Measurements from ENCODE around the gene VPS37B.
"Not testable (repeated sequence)": the region's sequence is repeated elsewhere in the genome, so short reads cannot be mapped to it uniquely, and the experiment has no call there.

The VPS37B gene

DNA sequence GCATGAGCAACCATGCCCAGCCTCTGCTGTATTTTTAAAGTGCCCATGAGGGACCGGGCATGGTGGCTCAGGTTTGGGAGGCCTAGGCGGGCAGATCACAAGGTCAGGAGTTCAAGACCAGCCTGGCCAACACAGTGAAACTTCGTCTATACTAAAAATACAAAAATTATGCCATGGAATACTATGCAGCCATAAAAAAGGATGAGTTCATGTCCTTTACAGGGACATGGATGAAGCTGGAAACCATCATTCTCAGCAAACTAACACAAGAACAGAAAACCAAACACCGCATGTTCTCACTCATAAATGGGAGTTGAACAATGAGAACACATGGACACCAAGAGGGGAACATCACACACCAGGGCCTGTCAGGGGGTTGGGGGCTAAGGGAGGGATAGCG lies 9.3 kb upstream of the VPS37B start:
- not testable (repeated sequence) for ATAC-seq, DNase-seq

DNA sequence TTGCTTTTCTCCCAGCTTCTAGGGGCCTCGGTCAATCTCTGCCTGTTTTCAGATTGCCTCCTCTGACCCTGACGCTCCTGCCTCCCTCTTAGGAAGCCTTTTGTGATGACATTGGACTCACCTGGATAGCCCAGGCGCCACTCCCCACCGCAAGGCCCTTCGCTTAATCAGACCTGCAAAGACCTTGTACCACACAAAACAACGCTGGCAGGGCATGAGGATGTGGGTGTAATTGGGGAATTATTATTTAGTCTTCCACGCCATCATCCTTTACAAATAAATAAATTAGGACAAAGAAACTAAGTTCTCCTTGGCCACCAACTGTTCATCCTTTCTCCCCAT lies 7.7 kb upstream of the VPS37B start:
- ATAC-seq (no peak), DNase-seq (no peak)

GRCh38 chr12:122902854-122903692 lies 7.1 kb upstream of the VPS37B start:
- no peak for ATAC-seq
- DNase-seq: no peak

- DNase-seq: no peak
- ATAC-seq: no peak
Measured at GRCh38 chr12:122899887-122900286, 4.0 kb upstream of the VPS37B start.

DNA sequence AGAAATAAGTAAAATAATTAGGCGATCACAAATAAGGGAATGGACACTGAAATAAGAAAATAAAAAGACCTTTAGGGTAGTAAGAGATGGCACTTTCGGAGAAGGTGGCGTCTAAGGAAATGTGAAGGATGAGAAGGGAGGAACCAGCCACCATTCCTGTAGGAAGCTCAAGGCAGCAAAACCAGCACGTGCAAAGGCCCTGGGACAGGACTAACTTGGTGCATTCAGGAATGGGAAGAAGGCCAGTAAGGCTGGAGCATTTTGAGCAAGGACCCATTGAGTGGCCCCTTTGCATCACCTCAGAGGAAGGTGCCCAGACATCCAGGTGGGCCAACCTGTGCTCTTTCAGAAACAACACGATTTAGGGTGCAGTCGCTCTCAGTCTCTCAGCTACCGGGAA lies 738 bp upstream of the VPS37B start:
- ATAC-seq (no peak), DNase-seq (no peak)

GRCh38 chr12:122895320-122895703 lies 612 bp downstream of the VPS37B start:
- no peak for DNase-seq
- no peak for ATAC-seq

DNA sequence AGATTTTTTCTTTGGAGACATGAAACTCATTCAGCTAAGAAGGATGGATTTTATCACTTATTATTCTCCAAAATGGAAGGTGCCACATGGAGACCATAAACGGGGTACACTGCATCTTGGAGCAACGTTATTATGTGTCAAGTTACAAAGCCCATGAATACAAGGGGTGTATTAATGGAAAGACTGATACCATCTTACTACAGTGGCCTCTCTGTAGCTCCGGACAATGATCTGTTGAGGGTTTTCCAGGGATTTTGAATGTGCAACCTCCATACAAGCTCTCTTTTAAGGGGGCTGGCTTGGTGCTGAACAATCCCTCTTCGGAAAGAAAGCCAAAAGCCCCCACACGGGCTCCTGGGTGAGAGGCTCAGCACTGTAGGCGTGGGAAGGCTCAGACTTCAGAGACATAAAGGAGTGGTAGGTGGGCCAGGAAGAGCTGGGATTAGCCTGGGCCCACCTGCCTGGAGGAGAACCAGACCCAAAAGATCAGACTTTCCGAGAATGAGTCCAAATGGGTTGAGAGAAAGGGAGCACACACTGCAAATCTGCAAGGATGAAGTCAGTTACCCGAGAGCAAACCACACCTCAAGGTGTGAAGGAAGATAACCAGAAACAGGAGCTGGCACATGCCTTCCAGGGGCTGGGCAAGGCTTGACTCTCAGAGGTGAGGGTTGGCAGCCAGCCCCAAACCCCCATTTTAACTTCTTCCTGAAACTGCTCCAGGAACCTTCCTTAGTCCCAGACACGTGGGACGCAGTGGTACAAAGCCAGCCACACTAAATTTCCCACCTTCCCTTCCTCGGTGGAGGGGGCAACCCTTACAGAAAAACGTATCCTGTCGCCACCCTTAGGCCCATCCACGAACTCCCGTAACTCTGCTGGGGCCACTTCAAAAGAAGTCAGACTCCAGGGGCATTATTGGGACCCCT lies 1.5 kb downstream of the VPS37B start:
- ATAC-seq: no peak
- peak; percentile 44 for DNase-seq

DNA sequence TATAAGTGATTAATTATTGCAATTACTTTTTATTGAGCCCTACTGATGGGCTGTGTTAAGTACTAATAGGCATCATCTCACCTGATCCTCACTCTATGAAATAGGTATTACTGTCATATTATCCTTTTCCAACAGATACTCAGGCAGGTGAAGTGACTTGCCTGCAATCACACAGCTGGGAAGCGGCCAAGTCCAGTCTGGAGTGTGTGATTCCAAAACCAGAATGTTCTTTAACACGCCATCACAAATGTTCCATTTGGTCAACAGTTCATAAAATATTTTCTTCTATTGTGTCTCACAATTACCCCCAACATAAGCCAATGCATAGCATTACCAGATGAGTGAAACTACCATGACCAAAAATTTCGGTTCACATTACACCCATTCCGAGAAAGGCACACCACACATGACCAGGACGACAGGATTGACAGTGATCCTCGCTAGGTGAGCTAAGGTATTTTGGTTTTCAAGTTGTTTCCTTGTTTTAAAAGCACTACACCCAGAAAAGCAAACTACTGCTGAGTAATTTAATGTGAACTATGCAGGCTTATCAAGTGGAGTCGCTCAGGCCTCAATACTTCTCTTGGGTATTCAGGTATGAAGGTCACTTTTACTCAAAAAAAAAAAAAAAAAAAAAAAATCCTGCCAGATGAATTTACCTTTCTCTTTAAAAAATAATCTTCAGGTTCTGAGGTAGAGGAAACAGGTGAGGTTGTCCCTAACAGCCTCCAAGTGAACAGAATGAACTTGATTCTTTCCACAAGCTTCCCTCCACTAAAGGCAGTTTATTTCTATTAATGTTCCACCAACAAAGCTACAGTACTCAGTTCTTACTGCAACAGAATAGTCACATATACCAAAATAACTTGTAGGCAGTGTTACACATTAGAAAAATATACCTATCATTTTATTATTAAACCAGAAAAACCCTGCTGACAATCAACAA lies 2.4 kb downstream of the VPS37B start:
- ATAC-seq (no peak), DNase-seq (no peak)

- not testable (repeated sequence) for DNase-seq, ATAC-seq
Measured at GRCh38 chr12:122892724-122893123, 3.2 kb downstream of the VPS37B start.

DNA sequence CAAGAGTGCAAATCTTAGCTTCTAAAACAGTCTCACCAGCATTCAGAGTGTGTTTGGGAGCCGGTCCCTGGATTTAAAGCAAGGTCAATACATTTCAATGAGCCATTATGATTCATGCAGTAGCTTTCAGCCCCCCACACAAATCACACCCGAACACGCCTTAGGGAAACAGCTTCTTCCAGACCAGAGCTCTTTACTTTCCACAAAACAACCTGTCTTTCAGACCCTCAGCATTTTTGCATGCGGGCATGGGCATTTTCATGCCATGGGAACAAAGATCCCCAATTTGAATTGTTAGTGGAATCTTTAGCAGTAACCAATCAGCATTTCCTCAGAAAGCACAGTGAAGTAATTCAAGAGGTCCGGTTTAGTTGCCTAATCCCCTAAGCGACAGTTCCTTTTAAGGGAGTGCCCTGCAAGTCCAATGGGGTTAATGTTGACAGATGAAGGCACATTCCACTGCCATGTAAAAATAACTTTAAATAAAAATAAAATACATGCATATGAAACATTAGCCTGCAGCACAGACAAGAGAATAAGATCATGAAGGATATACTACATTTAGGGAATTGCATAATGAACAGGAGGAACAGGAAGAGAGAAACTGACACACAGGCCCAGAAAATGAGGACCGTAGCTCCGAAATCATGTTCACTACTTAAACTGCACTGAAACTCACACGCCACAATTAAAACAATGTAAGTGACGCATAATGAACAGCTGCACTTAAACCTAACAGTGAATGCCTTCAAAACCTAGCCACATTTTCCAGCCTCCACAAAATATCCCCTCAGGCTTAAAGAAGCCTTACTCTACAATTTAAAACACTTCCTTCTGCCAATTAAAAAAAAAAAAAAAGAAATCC lies 4.0 kb downstream of the VPS37B start:
- DNase-seq: no peak
- no peak for ATAC-seq

DNA sequence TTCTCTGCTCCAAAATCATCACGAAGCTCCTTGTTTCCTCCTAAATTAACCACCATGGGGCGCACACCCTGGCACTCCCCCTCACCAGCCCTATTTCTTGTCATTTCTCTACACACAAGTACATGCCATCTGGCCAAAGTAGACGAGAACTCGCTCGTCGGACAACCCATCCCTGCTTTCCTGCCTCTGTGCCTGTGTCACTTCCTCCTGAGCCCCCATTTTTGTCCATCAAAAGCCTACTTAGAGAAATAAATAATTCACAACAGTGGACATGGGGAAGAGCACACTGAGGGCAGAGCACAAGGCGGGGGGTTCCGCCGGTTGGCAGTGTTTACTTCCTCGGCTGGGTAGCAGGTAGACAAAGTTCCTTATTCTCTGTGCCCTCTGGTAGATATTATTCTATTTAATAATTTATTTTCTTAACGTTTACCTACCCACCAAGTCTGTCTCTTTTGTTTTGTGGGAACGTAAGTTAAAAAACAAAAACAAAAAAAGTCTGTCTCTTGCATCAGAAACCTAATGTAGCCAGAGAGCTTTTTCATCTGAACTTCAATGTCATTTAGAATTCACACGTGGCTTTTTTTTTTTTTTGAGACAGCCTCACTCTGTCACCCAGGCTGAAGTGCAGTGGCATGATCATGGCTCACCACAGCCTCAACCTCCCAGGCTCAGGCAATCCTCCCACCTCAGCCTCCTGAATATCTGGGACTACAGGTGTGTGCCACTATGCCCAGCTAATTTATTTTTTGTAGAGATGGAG lies 6.0 kb downstream of the VPS37B start:
- ATAC-seq: no peak

GRCh38 chr12:122888232-122888752 lies 7.6 kb downstream of the VPS37B start:
- DNase-seq: no peak

More for the DNA sequence above, 6.0 kb downstream of the VPS37B start:
- no peak for DNase-seq

DNA sequence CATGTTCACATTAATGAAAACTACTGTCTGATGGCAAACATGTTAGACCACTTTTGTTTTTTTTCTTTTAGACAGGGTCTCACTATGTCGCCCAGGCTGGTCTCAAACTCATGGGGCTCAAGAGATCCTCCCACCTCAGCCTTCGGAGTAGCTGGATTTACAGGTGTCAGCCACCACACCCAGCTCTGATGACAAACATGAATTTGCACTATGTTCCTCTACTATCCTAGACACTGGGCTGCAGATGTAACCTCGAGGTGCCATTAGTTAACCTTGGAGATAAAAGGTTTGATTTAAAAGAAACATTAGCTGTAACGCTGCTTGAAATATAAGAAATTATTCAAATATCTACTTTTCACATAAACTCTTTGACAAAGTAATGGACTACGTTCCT lies 8.1 kb downstream of the VPS37B start:
- ATAC-seq (no peak), DNase-seq (no peak)

More at GRCh38 chr12:122888232-122888752, 7.6 kb downstream of the VPS37B start:
- ATAC-seq: peak; percentile 45

DNA sequence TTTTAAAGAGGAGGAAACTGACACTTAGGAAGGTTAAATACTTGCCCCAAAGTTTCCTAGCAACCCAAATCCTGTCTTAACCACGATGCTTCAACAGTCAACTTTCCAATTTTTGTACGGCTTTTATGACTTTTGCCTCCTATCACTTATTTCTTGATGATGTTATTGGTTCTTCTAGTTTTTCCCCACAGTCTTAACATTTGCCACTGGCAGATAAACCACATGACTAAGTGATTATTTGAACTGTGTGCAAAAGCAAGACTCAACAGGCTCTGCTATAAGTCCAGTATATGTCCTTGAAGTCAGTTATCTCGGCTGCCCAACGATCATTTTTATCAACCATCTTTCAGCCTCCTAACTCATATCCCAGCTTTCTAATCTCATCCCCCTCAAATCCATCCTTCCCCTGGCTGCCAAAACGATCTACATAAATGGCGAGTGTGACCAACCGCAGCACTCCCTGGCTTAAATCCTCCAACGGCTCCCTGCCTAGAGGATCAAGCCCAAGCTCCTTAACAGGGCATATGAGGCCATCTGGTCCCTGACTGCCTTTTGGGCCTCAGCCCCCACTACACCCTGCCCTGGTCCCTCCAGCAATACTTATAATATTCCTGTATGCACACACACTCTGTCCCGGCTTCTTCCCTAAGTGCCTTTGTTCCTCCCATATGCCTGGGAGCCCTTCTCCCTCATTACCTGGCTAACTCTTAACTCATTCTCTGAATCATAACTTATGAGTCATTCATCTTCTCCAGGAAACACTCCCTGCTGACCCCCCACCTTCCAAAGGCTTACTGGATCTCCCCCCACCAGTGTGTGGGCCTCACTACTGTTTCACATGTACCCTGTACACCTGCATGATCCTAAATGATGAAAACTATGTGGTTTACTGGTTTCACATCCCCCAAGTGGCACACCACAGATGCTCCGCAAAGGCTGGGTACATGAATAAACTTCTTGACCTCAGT lies 8.8 kb downstream of the VPS37B start:
- ATAC-seq: peak; percentile 72
- peak; percentile 68 for DNase-seq

GRCh38 chr12:122886161-122886560 lies 9.8 kb downstream of the VPS37B start:
- ATAC-seq (no peak), DNase-seq (no peak)

GRCh38 chr12:122884860-122885259 lies 11.1 kb downstream of the VPS37B start:
- ATAC-seq (no peak), DNase-seq (no peak)

GRCh38 chr12:122884091-122884826 lies 11.7 kb downstream of the VPS37B start:
- ATAC-seq (no peak), DNase-seq (peak; percentile 2)
